A549 (cell line): ENCODE data around the gene ABHD12. TPM values are rescaled to one million over a fixed set of nuclear protein-coding genes. Genes with fewer than 3 reads are reported as not detected.

Experiments
- ATAC-seq, 2 experiments: fragments of 200-7000 bp in 1 of 2; fragments of >200 bp in 1 of 2; cut with Nextera tagmentation in 1 of 2; cut with Tn5 transposase in 1 of 2; 3 replicates each; pipeline versions ENCODE4 v1.8.0 to v1.9.1; 2018 to 2020; ENCODE audit warnings: mild to moderate bottlenecking in 1 of 2, moderate library complexity in 1 of 2
- CTCF ChIA-PET: fragments of 300-600 bp; sonication (Branson Sonifier 250); formaldehyde crosslinking; extraction: SDS; loops from one replicate; lab custom pipeline; 2021; ENCODE audit warnings: antibody characterized with exemption, inconsistent platforms; lab: Yijun Ruan, JAX
- POLR2A ChIA-PET: fragments of 350-600 bp; formaldehyde crosslinking; extraction: SDS; loops from one replicate; lab custom pipeline; 2021; ENCODE audit warnings: antibody characterized with exemption, inconsistent platforms; lab: Yijun Ruan, JAX
- DNase-seq, 2 experiments: peaks; one replicate each; pipeline versions ENCODE4 v3.0.0 to v3.0.0-alpha.2; 2011 to 2016; ENCODE audit warnings: low read depth in 1 of 2, low spot score in 1 of 2
- FAIRE-seq: peaks from 2 replicates; lab custom pipeline; 2011; peaks lifted over from hg19 to GRCh38; lab: Jason Lieb, UNC
- H3K27ac ChIP-seq, 2 experiments: fragments of >200 bp; sonication (Bioruptor Twin); formaldehyde crosslinking; 3 replicates each; pipeline ENCODE4 v1.5.1; 2016 to 2017
- H3K4me1 ChIP-seq: fragments of >200 bp; sonication (Bioruptor Twin); formaldehyde crosslinking; 3 replicates; pipeline ENCODE4 v1.6.1; 2016
- H3K4me2 ChIP-seq: fragments of >200 bp; sonication (Bioruptor Twin); formaldehyde crosslinking; 3 replicates; pipeline ENCODE4 v1.6.1; 2016
- H3K4me3 ChIP-seq: fragments of >200 bp; sonication (Bioruptor Twin); formaldehyde crosslinking; 3 replicates; pipeline ENCODE4 v1.5.1; 2016
- H3K9me3 ChIP-seq: fragments of >200 bp; sonication (Bioruptor Twin); formaldehyde crosslinking; 3 replicates; pipeline ENCODE4 v1.6.1; 2016
- BCL3 ChIP-seq: fragments of >200 bp; sonication (Bioruptor Twin); formaldehyde crosslinking; IDR thresholded peaks from 3 replicates; pipeline ENCODE4 v1.6.1; 2016
- BHLHE40 ChIP-seq: IDR thresholded peaks from 2 replicates; pipeline ENCODE4 v1.6.1; 2012; ENCODE audit warnings: low read depth, low read length, inconsistent platforms
- CBX2 ChIP-seq: fragments of 200-600 bp; sonication (generic); IDR thresholded peaks from 2 replicates; pipeline ENCODE4 v1.6.1; 2016; ENCODE audit warnings: low read depth, mild to moderate bottlenecking, borderline replicate concordance
- CBX8 ChIP-seq: fragments of 200-600 bp; sonication (generic); IDR thresholded peaks from 2 replicates; pipeline ENCODE4 v1.6.1; 2016
- FOSB ChIP-seq: fragments of 250-450 bp; sonication (Bioruptor Pico); IDR thresholded peaks from 2 replicates; pipeline ENCODE4 v1.5.0; 2020; ENCODE audit warnings: mild to moderate bottlenecking, moderate library complexity
- GATA3 ChIP-seq: IDR thresholded peaks from 2 replicates; pipeline ENCODE4 v1.6.1; 2012; ENCODE audit warnings: borderline replicate concordance
- JUN ChIP-seq, 2 experiments: fragments of >200 bp; sonication (Bioruptor Twin); formaldehyde crosslinking; IDR thresholded peaks; 2 replicates in 1 of 2; 3 replicates in 1 of 2; pipeline ENCODE4 v1.6.1; 2016 to 2017
- MAX ChIP-seq: IDR thresholded peaks from 2 replicates; pipeline ENCODE4 v1.6.1; 2012
- MAZ ChIP-seq: fragments of 150-350 bp; IDR thresholded peaks from 2 replicates; pipeline ENCODE4 v1.6.1; 2014; ENCODE audit warnings: antibody characterized with exemption, low read depth, low read length, borderline replicate concordance
- PHF8 ChIP-seq: fragments of 200-600 bp; sonication (generic); IDR thresholded peaks from 2 replicates; pipeline ENCODE4 v1.6.1; 2016; ENCODE audit warnings: low read depth, mild to moderate bottlenecking, antibody characterized with exemption, moderate library complexity, borderline replicate concordance
- POLR2AphosphoS2 ChIP-seq: conservative IDR thresholded peaks from 2 replicates; pipeline ENCODE4 v1.6.1; 2012; ENCODE audit warnings: low read length, improper control_type of control experiment, inconsistent platforms
- TP53 ChIP-seq: fragments of 250-450 bp; sonication (Bioruptor Pico); IDR thresholded peaks from 2 replicates; pipeline ENCODE4 v1.5.0; 2021; ENCODE audit warnings: mild to moderate bottlenecking, moderate library complexity
- ZC3H11A ChIP-seq: fragments of 450-650 bp; IDR thresholded peaks from 2 replicates; pipeline ENCODE4 v1.6.1; 2014; ENCODE audit warnings: antibody characterized with exemption, mild to moderate bottlenecking
- WGBS: methylation state at CpG from one replicate; pipeline ENCODE4 v1.1.6; 2017; ENCODE audit errors: missing lambda C conversion rate; 5-methylcytosine and 5-hydroxymethylcytosine counted together
- polyA plus RNA-seq, 4 experiments: library from polyadenylated mRNA; depleted of rRNA in 3 of 4; stranded (reverse); fragments of >200 nt; fragmentation: RNase III in 1 of 4; extraction: RNeasy Plus Mini Kit Qiagen cat#74134 plus additional on column Dnase treatment in 1 of 4; gene quantifications; 2 replicates in 3 of 4; 3 replicates in 1 of 4; pipeline ENCODE4 v1.2.3, GENCODE V29; 2011 to 2017
- TF ChIP-seq, protein P1 (sequence below): IDR thresholded peaks from 2 replicates; pipeline ENCODE4 v1.6.1; 2012
- TF ChIP-seq, protein P2 (sequence below): fragments of 200-600 bp; sonication (generic); IDR thresholded peaks from 2 replicates; pipeline ENCODE4 v1.6.1; 2016; ENCODE audit warnings: antibody characterized with exemption, mild to moderate bottlenecking, moderate library complexity

ABHD12 gene
- polyA plus RNA-seq, 2 of the 4 experiments (the other 2 are of a cell fraction): 54.3 to 101 TPM

DNA sequence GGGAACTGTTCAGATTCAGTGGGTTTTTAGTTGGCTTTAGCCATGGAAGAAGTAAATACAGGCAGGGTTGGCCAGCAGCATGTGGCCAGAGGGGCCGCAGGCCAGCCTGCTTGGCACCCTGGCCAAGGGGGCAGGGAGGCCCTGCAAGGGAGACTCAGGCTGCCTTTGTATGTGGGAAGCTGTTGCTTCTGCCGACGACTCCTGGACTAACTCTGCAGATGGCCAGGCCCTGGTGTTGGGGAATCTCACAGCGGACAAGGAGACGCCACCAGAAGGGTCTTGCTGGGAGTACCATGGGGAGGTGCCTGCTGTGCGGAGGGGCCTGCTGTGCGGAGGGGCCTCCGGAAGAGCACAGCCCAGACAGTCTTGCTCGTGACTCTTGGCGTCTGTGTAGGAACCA, 117.6 kb downstream of the ABHD12 start (continued):
- TF ChIP-seq, protein P1, sequence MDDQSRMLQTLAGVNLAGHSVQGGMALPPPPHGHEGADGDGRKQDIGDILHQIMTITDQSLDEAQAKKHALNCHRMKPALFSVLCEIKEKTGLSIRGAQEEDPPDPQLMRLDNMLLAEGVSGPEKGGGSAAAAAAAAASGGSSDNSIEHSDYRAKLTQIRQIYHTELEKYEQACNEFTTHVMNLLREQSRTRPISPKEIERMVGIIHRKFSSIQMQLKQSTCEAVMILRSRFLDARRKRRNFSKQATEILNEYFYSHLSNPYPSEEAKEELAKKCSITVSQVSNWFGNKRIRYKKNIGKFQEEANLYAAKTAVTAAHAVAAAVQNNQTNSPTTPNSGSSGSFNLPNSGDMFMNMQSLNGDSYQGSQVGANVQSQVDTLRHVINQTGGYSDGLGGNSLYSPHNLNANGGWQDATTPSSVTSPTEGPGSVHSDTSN: no peak
- TF ChIP-seq, all 56 proteins: peak for 0

GRCh38 chr20:25272223-25273000, 118.2 kb downstream of the ABHD12 start:
- ATAC-seq: no peak
- Histone ChIP-seq H3K9me3 (no peaks in the 10 kb centered on the region), H3K4me2 (no peak overlapping the region), H3K4me3 (no peak overlapping the region), H3K27ac (no peak overlapping the region), H3K4me1 (no peaks in the 10 kb centered on the region; the same call in 2 of the 3 replicates)
- WGBS: 89% methylated on average over 19 of the region's 19 CpGs
- ChIA-PET POLR2A (no interaction called here), CTCF (interaction anchor here (1.1 to 4.1 kb wide), 7 partner anchors 9 to 278 kb away, joined by 3 to 19 read pairs (median 5); no protein-coding TSS in a partner anchor)
- no peak for TF ChIP-seq GATA3
- no peak for TF ChIP-seq CBX8
- no peak for TF ChIP-seq TP53
- TF ChIP-seq PHF8: no peak
- no peak for TF ChIP-seq MAX
- no peak for TF ChIP-seq BHLHE40
- TF ChIP-seq POLR2AphosphoS2: no peak
- TF ChIP-seq ZC3H11A: no peak
- TF ChIP-seq FOSB: no peak
- no peak for TF ChIP-seq JUN (IDR thresholded peaks at IDR 0.05)
- no peak for TF ChIP-seq BCL3
- DNase-seq: no peak
- FAIRE-seq: no peak

GRCh38 chr20:25271486-25272222, 119.0 kb downstream of the ABHD12 start:
- DNase-seq: no peak
- 89% methylated on average over 12 of the region's 13 CpGs for WGBS
- no peak overlapping the region for H3K27ac ChIP-seq
- TF ChIP-seq CBX8: no peak
- no peak for TF ChIP-seq BHLHE40
- TF ChIP-seq MAZ: no peak
- TF ChIP-seq CBX2: no peak
- TF ChIP-seq, protein P2, sequence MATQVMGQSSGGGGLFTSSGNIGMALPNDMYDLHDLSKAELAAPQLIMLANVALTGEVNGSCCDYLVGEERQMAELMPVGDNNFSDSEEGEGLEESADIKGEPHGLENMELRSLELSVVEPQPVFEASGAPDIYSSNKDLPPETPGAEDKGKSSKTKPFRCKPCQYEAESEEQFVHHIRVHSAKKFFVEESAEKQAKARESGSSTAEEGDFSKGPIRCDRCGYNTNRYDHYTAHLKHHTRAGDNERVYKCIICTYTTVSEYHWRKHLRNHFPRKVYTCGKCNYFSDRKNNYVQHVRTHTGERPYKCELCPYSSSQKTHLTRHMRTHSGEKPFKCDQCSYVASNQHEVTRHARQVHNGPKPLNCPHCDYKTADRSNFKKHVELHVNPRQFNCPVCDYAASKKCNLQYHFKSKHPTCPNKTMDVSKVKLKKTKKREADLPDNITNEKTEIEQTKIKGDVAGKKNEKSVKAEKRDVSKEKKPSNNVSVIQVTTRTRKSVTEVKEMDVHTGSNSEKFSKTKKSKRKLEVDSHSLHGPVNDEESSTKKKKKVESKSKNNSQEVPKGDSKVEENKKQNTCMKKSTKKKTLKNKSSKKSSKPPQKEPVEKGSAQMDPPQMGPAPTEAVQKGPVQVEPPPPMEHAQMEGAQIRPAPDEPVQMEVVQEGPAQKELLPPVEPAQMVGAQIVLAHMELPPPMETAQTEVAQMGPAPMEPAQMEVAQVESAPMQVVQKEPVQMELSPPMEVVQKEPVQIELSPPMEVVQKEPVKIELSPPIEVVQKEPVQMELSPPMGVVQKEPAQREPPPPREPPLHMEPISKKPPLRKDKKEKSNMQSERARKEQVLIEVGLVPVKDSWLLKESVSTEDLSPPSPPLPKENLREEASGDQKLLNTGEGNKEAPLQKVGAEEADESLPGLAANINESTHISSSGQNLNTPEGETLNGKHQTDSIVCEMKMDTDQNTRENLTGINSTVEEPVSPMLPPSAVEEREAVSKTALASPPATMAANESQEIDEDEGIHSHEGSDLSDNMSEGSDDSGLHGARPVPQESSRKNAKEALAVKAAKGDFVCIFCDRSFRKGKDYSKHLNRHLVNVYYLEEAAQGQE: no peak
- no peak for TF ChIP-seq TP53
- ChIA-PET CTCF (interaction anchor here (0.7 to 4.1 kb wide), 7 partner anchors 10 to 277 kb away, joined by 3 to 19 read pairs (median 5); no protein-coding TSS in a partner anchor), POLR2A (no interaction called here)
- no peak overlapping the region for H3K4me3 ChIP-seq
- no peak overlapping the region for H3K4me2 ChIP-seq
- ATAC-seq: no peak
- no peaks in the 10 kb centered on the region for H3K9me3 ChIP-seq
- H3K4me1 ChIP-seq: no peaks in the 10 kb centered on the region
- FAIRE-seq: no peak
